Measurements from ENCODE around the gene DROSHA. TPM values are rescaled to one million over a fixed set of nuclear protein-coding genes. Genes with fewer than 3 reads are reported as not detected.
"Not testable (repeated sequence)": the region's sequence is repeated elsewhere in the genome, so short reads cannot be mapped to it uniquely, and the experiment has no call there.

The DROSHA gene
- total and polyA plus RNA-seq, 4 experiments from 2014 or later, result 8.8 to 92.6 (median 50.7) TPM

- Histone ChIP-seq H3K9me3 (ENCODE audit: control insufficient read depth in 1 of 2, low read length in 2 of 2) (no peaks in the 10 kb centered on the region), H3K27me3 (ENCODE audit: insufficient read depth, low read length) (no peaks in the 10 kb centered on the region), H3K27ac (ENCODE audit: low read depth, low read length) (no peak overlapping the region), H3K36me3 (ENCODE audit: insufficient read depth, low read length) (peaks cover 25% of the 10 kb centered on the region), H3K4me3 (ENCODE audit: low read length in 2 of 2) (no peak overlapping the region), H3K4me1 (ENCODE audit: insufficient read depth, low read length) (no peaks in the 10 kb centered on the region)
- H3K4me1 Mint-ChIP-seq, result no peaks in the 10 kb centered on the region
- H3K36me3 Mint-ChIP-seq, result peaks cover 81 to 86% of the 10 kb centered on the region in 2 donors
- H3K9me3 Mint-ChIP-seq, result no peaks in the 10 kb centered on the region
- H3K27ac Mint-ChIP-seq, result no peak overlapping the region
- no peaks in the 10 kb centered on the region for H3K27me3 Mint-ChIP-seq
- no peak for DNase-seq
- no peak overlapping the region for H3K4me3 Mint-ChIP-seq
- ChIA-PET CTCF (ENCODE audit: partially characterized antibody) (no interaction called here), POLR2A (ENCODE audit: partially characterized antibody) (no interaction called here)
- intact Hi-C loops (cut with micrococcal nuclease), result no loop called here
These were observed 123.8 kb downstream of the DROSHA start for GRCh38 chr5:31407921-31408693.

DNA sequence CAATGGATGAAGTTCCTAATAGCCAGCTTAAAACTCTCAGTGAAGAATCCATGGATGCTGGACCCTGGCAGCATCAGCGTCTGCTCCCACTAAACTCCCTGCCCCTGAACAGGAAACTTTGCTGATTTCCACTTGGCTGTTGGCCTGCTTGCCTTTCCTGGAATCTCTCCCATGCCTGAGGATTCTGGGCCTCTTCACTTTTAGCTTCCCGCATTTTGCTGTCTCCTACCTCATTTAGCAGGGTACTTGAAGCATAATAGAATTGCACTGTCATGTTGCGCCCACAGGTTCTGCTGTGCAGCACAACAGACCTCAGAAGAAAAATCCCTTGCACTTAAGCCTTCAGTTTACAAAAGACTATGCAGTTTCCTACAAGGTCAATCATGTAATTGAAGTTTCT is 127.6 kb downstream of the DROSHA start:
- intact Hi-C loops (cut with micrococcal nuclease), result no loop called here
- Mint-ChIP-seq H3K9me3 (no peaks in the 10 kb centered on the region), H3K36me3 (peaks cover 74 to 77% of the 10 kb centered on the region in 2 donors), H3K27me3 (no peaks in the 10 kb centered on the region), H3K27ac (peak overlapping the region in 1 of 7 donors; percentile 2), H3K4me1 (no peaks in the 10 kb centered on the region), H3K4me3 (no peak overlapping the region)
- POLR2A ChIA-PET (ENCODE audit: partially characterized antibody), result no interaction called here
- H3K4me3 ChIP-seq (ENCODE audit: low read length in 2 of 2), result no peak overlapping the region
- CTCF ChIA-PET (ENCODE audit: partially characterized antibody), result interaction anchor here (1.3 kb wide), 1 partner anchor 16 kb away, joined by 3 read pairs; no protein-coding TSS in a partner anchor
- peaks cover 21% of the 10 kb centered on the region for H3K36me3 ChIP-seq (ENCODE audit: insufficient read depth, low read length)
- H3K4me1 ChIP-seq (ENCODE audit: insufficient read depth, low read length), result no peaks in the 10 kb centered on the region
- H3K27ac ChIP-seq (ENCODE audit: low read depth, low read length), result no peak overlapping the region
- H3K9me3 ChIP-seq (ENCODE audit: control insufficient read depth in 1 of 2, low read length in 2 of 2), result no peaks in the 10 kb centered on the region
- DNase-seq, result no peak
- H3K27me3 ChIP-seq (ENCODE audit: insufficient read depth, low read length), result no peaks in the 10 kb centered on the region

DNA sequence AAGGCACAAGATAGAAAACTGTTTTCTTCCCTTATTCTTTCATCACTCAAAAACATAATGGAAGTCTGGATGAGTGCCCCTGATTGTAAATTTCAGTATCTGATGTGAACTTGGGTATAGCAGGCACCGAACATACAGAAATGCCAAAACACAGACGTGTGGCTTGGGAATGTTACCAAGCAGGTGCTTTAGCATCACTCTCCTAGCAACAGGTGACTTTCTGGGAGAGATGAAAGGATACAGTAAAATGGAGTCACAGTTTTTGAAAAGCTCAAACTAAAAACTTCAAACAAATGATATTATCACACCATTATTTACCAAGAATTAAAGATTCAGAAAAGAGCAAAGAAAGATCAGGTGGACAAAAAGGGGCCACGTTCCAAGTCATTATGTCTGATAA is 130.2 kb downstream of the DROSHA start:
- H3K4me3 Mint-ChIP-seq, result no peak overlapping the region
- no peaks in the 10 kb centered on the region for H3K27me3 ChIP-seq (ENCODE audit: insufficient read depth, low read length)
- H3K4me1 ChIP-seq (ENCODE audit: insufficient read depth, low read length), result no peaks in the 10 kb centered on the region
- no peak overlapping the region for H3K27ac ChIP-seq (ENCODE audit: low read depth, low read length)
- ChIA-PET CTCF (ENCODE audit: partially characterized antibody) (no interaction called here), POLR2A (ENCODE audit: partially characterized antibody) (no interaction called here)
- H3K27me3 Mint-ChIP-seq, result no peaks in the 10 kb centered on the region
- peaks cover 49 to 52% of the 10 kb centered on the region in 2 donors for H3K36me3 Mint-ChIP-seq
- DNase-seq, result no peak
- H3K36me3 ChIP-seq (ENCODE audit: insufficient read depth, low read length), result peaks cover 20% of the 10 kb centered on the region
- H3K27ac Mint-ChIP-seq, result no peak overlapping the region
- intact Hi-C loops (cut with micrococcal nuclease), result no loop called here
- H3K4me1 Mint-ChIP-seq, result peaks cover 0 to 1% (median 0%) of the 10 kb centered on the region in 4 donors
- H3K4me3 ChIP-seq (ENCODE audit: low read length in 2 of 2), result no peak overlapping the region
- no peaks in the 10 kb centered on the region for H3K9me3 ChIP-seq (ENCODE audit: control insufficient read depth in 1 of 2, low read length in 2 of 2)
- H3K9me3 Mint-ChIP-seq, result no peaks in the 10 kb centered on the region

DNA sequence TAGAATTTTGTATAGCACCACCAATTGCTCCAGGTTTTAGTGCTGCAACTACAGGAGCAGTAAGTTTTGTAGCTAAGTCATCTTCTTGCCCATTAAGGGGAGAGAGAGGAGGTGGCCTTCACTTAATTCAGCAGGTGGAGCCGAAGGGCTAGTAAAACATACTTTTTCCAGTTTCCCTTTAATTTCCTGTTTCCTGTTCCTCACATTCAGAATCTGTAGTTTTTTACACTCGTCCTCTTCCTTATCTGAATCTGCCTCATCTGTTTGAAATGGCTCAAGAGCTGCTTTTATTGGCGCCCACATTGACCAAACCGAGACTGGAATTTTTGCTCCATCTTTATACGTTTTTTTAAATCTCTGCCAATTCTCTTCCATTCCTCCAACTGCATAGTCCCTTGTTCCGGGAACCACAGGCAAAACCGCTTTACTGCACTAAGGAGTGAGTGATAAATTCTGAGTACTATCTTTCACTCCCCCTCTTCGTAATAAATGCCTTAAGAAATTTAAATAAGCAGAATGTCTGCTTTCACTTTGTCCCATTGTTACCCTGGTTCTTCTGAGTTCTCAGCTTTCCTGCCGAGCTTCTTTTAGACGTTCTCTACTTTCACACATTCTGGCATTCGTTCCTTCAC is 133.9 kb downstream of the DROSHA start:
- H3K4me1 ChIP-seq (ENCODE audit: insufficient read depth, low read length), result no peaks in the 10 kb centered on the region
- H3K4me3 Mint-ChIP-seq, result no peak overlapping the region
- H3K36me3 ChIP-seq (ENCODE audit: insufficient read depth, low read length), result no peaks in the 10 kb centered on the region
- H3K9me3 Mint-ChIP-seq, result no peaks in the 10 kb centered on the region
- no peak overlapping the region for H3K4me3 ChIP-seq (ENCODE audit: low read length in 2 of 2)
- peaks cover 21 to 26% of the 10 kb centered on the region in 2 donors for H3K36me3 Mint-ChIP-seq
- DNase-seq, result no peak
- H3K27ac ChIP-seq (ENCODE audit: low read depth, low read length), result no peak overlapping the region
- peak overlapping the region in 1 of 7 donors; percentile 19 for H3K27ac Mint-ChIP-seq
- H3K9me3 ChIP-seq (ENCODE audit: control insufficient read depth in 1 of 2, low read length in 2 of 2), result no peaks in the 10 kb centered on the region
- ChIA-PET POLR2A (ENCODE audit: partially characterized antibody) (no interaction called here), CTCF (ENCODE audit: partially characterized antibody) (no interaction called here)
- intact Hi-C loops (cut with micrococcal nuclease), result no loop called here
- no peaks in the 10 kb centered on the region for H3K27me3 Mint-ChIP-seq
- peaks cover 0 to 1% (median 0%) of the 10 kb centered on the region in 4 donors for H3K4me1 Mint-ChIP-seq
- no peaks in the 10 kb centered on the region for H3K27me3 ChIP-seq (ENCODE audit: insufficient read depth, low read length)

GRCh38 chr5:31396611-31397295 is 135.1 kb downstream of the DROSHA start:
- peaks cover 16 to 18% of the 10 kb centered on the region in 2 donors for H3K36me3 Mint-ChIP-seq
- Histone ChIP-seq H3K9me3 (ENCODE audit: control insufficient read depth in 1 of 2, low read length in 2 of 2) (no peaks in the 10 kb centered on the region), H3K4me3 (ENCODE audit: low read length in 2 of 2) (no peak overlapping the region), H3K4me1 (ENCODE audit: insufficient read depth, low read length) (no peaks in the 10 kb centered on the region), H3K27ac (ENCODE audit: low read depth, low read length) (no peak overlapping the region), H3K36me3 (ENCODE audit: insufficient read depth, low read length) (no peaks in the 10 kb centered on the region), H3K27me3 (ENCODE audit: insufficient read depth, low read length) (no peaks in the 10 kb centered on the region)
- ChIA-PET CTCF (ENCODE audit: partially characterized antibody) (no interaction called here), POLR2A (ENCODE audit: partially characterized antibody) (no interaction called here)
- intact Hi-C loops (cut with micrococcal nuclease), result no loop called here
- no peak overlapping the region for H3K4me3 Mint-ChIP-seq
- H3K4me1 Mint-ChIP-seq, result peaks cover 0 to 1% (median 0%) of the 10 kb centered on the region in 4 donors
- DNase-seq, result no peak
- H3K27ac Mint-ChIP-seq, result peak overlapping the region in 1 of 7 donors; percentile 32
- H3K27me3 Mint-ChIP-seq, result no peaks in the 10 kb centered on the region
- no peaks in the 10 kb centered on the region for H3K9me3 Mint-ChIP-seq

DNA sequence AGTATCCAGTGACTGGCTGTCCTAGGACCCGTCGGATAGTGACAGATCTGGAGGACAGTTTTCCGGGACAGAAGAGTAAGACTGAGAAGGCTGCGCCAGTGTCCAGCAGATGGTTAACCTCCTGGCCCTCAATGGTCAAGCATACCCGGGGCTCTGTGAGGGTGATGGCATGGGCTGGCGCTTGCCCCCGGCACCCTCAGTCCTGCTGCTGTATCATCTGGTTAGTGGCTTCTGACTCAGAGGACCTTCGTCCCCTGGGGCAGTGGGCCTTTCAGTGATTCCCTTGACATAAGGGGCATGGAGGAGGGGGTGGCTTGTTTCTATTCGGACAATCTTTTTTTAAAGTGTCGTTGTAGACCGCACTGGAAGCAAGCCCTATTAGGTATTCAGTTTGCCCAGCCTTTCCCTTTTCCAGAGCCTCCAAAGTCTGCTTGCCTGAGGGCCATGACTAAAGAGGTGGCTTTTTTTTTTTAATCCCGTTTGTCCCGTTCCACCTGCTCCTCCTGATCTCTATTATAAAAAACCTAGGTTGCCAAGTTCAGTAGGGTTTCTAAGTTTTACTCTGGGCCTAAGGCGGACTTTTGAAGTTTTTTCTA is 136.3 kb downstream of the DROSHA start:
- H3K27ac Mint-ChIP-seq; H3K27me3 Mint-ChIP-seq; DNase-seq; H3K4me1 Mint-ChIP-seq; H3K9me3 Mint-ChIP-seq; H3K27me3 ChIP-seq (ENCODE audit: insufficient read depth, low read length); CTCF ChIA-PET (ENCODE audit: partially characterized antibody); intact Hi-C loops (cut with micrococcal nuclease); H3K36me3 ChIP-seq (ENCODE audit: insufficient read depth, low read length); H3K4me3 ChIP-seq (ENCODE audit: low read length in 2 of 2); H3K27ac ChIP-seq (ENCODE audit: low read depth, low read length); POLR2A ChIA-PET (ENCODE audit: partially characterized antibody); H3K36me3 Mint-ChIP-seq; H3K4me1 ChIP-seq (ENCODE audit: insufficient read depth, low read length); H3K4me3 Mint-ChIP-seq; H3K9me3 ChIP-seq (ENCODE audit: control insufficient read depth in 1 of 2, low read length in 2 of 2): not testable (repeated sequence)

DNA sequence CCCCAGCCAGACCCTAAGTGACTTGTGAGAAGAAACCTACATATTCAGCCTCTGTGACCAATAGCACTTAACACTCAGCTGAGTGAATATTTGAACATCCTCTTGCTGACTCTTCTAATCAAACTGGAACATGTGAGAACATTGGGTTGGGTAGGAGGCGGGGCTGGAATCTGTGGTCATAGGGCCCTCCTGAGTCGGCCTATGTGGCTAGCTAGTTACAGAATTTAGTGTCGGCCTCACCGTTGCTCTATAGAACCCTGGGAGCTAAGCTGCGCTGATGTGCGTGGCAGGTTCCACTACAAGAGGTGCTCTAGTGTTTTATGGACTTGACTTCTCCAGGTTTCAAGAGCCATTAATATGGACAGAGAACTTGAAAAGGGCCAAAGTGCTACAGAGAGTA is 138.8 kb downstream of the DROSHA start:
- Histone ChIP-seq H3K4me1 (ENCODE audit: insufficient read depth, low read length) (no peaks in the 10 kb centered on the region), H3K36me3 (ENCODE audit: insufficient read depth, low read length) (no peaks in the 10 kb centered on the region), H3K27me3 (ENCODE audit: insufficient read depth, low read length) (no peaks in the 10 kb centered on the region), H3K4me3 (ENCODE audit: low read length in 2 of 2) (no peak overlapping the region), H3K9me3 (ENCODE audit: control insufficient read depth in 1 of 2, low read length in 2 of 2) (no peaks in the 10 kb centered on the region), H3K27ac (ENCODE audit: low read depth, low read length) (no peak overlapping the region)
- no peak for DNase-seq
- H3K27ac Mint-ChIP-seq, result no peak overlapping the region
- CTCF ChIA-PET (ENCODE audit: partially characterized antibody), result no interaction called here
- H3K4me3 Mint-ChIP-seq, result no peak overlapping the region
- H3K9me3 Mint-ChIP-seq, result peaks cover 0 to 13% (median 7%) of the 10 kb centered on the region in 8 donors
- intact Hi-C loops (cut with micrococcal nuclease), result no loop called here
- H3K36me3 Mint-ChIP-seq, result no peaks in the 10 kb centered on the region
- no peaks in the 10 kb centered on the region for H3K27me3 Mint-ChIP-seq
- H3K4me1 Mint-ChIP-seq, result no peaks in the 10 kb centered on the region
- POLR2A ChIA-PET (ENCODE audit: partially characterized antibody), result no interaction called here
